ENCODE data around the gene ITPK1.

Gene ITPK1

DNA sequence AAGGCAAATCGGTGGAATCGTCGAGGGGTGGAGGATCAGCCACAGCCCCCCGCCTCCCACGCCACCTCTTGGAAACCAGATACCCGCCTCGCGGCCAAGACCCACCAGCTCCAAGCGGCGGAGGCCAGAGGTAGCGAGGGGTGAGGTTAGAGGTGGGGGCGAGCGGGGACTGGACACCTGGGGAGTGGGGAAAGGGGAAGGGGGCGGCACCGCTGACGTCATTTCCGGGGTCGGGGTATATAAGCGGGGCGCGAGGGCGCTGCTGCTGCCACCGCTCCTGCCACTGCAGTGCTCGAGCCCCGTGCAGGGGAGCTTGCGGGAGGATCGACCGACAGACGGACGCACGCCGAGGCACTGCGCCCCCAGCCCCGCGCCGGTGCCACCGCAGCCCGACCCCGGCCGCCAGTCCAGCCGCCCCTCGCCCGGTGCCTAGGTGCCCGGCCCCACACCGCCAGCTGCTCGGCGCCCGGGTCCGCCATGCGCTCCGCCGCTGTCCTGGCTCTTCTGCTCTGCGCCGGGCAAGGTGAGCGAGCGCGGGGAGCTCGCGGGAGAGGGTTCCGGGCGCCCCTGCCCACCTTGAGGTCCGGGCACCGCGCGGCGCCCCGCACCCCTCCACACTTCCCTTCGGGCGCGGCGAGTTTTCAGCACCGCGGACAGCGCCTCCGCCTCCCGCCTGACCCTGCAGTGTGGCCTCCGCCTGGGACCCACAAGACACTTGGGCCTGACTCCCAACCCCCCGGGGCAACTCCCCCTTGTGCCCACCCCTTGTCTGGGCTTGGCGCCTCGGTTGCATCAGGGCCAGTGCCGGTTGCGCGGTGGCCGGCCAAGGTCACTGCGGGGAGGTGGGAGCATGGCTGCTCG, 192.6 kb downstream of the ITPK1 start, which contains the start of gene CHGA (continued):
- TF ChIP-seq, protein P1, sequence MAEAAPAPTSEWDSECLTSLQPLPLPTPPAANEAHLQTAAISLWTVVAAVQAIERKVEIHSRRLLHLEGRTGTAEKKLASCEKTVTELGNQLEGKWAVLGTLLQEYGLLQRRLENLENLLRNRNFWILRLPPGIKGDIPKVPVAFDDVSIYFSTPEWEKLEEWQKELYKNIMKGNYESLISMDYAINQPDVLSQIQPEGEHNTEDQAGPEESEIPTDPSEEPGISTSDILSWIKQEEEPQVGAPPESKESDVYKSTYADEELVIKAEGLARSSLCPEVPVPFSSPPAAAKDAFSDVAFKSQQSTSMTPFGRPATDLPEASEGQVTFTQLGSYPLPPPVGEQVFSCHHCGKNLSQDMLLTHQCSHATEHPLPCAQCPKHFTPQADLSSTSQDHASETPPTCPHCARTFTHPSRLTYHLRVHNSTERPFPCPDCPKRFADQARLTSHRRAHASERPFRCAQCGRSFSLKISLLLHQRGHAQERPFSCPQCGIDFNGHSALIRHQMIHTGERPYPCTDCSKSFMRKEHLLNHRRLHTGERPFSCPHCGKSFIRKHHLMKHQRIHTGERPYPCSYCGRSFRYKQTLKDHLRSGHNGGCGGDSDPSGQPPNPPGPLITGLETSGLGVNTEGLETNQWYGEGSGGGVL (tag by site-specific recombination; IDR thresholded peaks at IDR 0.05), result peak; percentile 48; the same call in 1 of the 2 replicates
- TF ChIP-seq ZBTB26 (tag by site-specific recombination; optimal IDR thresholded peaks at IDR 0.05) (peak; percentile 58), ZIC2 (tag by site-specific recombination; IDR thresholded peaks at IDR 0.05) (peak; percentile 19; the same call in 1 of the 2 replicates), ATF2 (tag by site-specific recombination; IDR thresholded peaks at IDR 0.05; ENCODE audit: low read depth) (peak; percentile 66; the same call in 1 of the 2 replicates), ZNF549 (tag by site-specific recombination; IDR thresholded peaks at IDR 0.05) (no peak), BCL11A (tag by site-specific recombination; IDR thresholded peaks at IDR 0.05; ENCODE audit: low read depth) (no peak), KLF16 (tag by site-specific recombination; IDR thresholded peaks at IDR 0.05) (peak; percentile 60; the same call in 1 of the 2 replicates), ZBTB10 (tag by site-specific recombination; IDR thresholded peaks at IDR 0.05) (peak; percentile 53; the same call in 1 of the 2 replicates), GLIS1 (tag by site-specific recombination; IDR thresholded peaks at IDR 0.05) (peak; percentile 4), ZNF521 (tag by site-specific recombination; IDR thresholded peaks at IDR 0.05) (no peak), MEIS1 (CRISPR knock-in tag; IDR thresholded peaks at IDR 0.05; ENCODE audit: borderline replicate concordance) (no peak), GLIS2 (tag by site-specific recombination; IDR thresholded peaks at IDR 0.05) (peak; percentile 80)
- TF ChIP-seq, protein P2, sequence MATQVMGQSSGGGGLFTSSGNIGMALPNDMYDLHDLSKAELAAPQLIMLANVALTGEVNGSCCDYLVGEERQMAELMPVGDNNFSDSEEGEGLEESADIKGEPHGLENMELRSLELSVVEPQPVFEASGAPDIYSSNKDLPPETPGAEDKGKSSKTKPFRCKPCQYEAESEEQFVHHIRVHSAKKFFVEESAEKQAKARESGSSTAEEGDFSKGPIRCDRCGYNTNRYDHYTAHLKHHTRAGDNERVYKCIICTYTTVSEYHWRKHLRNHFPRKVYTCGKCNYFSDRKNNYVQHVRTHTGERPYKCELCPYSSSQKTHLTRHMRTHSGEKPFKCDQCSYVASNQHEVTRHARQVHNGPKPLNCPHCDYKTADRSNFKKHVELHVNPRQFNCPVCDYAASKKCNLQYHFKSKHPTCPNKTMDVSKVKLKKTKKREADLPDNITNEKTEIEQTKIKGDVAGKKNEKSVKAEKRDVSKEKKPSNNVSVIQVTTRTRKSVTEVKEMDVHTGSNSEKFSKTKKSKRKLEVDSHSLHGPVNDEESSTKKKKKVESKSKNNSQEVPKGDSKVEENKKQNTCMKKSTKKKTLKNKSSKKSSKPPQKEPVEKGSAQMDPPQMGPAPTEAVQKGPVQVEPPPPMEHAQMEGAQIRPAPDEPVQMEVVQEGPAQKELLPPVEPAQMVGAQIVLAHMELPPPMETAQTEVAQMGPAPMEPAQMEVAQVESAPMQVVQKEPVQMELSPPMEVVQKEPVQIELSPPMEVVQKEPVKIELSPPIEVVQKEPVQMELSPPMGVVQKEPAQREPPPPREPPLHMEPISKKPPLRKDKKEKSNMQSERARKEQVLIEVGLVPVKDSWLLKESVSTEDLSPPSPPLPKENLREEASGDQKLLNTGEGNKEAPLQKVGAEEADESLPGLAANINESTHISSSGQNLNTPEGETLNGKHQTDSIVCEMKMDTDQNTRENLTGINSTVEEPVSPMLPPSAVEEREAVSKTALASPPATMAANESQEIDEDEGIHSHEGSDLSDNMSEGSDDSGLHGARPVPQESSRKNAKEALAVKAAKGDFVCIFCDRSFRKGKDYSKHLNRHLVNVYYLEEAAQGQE (tag by site-specific recombination; IDR thresholded peaks at IDR 0.05), result peak; percentile 99
- TF ChIP-seq, protein P3, sequence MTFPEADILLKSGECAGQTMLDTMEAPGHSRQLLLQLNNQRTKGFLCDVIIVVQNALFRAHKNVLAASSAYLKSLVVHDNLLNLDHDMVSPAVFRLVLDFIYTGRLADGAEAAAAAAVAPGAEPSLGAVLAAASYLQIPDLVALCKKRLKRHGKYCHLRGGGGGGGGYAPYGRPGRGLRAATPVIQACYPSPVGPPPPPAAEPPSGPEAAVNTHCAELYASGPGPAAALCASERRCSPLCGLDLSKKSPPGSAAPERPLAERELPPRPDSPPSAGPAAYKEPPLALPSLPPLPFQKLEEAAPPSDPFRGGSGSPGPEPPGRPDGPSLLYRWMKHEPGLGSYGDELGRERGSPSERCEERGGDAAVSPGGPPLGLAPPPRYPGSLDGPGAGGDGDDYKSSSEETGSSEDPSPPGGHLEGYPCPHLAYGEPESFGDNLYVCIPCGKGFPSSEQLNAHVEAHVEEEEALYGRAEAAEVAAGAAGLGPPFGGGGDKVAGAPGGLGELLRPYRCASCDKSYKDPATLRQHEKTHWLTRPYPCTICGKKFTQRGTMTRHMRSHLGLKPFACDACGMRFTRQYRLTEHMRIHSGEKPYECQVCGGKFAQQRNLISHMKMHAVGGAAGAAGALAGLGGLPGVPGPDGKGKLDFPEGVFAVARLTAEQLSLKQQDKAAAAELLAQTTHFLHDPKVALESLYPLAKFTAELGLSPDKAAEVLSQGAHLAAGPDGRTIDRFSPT (tag by site-specific recombination; IDR thresholded peaks at IDR 0.05), result peak; percentile 71
